HCT116 (cell line): Measurements from ENCODE around the gene STUM.

Source experiments
- ATF3 ChIP-seq: IDR thresholded peaks from 2 replicates; pipeline ENCODE4 v1.6.1; 2012
- CEBPB ChIP-seq: IDR thresholded peaks from 2 replicates; pipeline ENCODE4 v1.6.1; 2012; ENCODE audit warnings: low read depth
- CTCF ChIP-seq, 3 experiments: fragments of 200-600 bp in 1 of 3; sonication (generic) in 1 of 3; IDR thresholded peaks in 2 of 3; conservative IDR thresholded peaks in 1 of 3; 2 replicates each; pipeline ENCODE4 v1.5.1; 2012 to 2017; ENCODE audit warnings: low read depth in 2 of 3, low read length in 2 of 3, antibody characterized with exemption in 1 of 3, borderline replicate concordance in 1 of 3, control low read depth in 1 of 3, mild to moderate bottlenecking in 1 of 3, mixed read lengths in 1 of 3, mixed run types in 1 of 3, moderate library complexity in 1 of 3; ENCODE audit not compliant: insufficient read depth in 1 of 3
- EZH2 ChIP-seq: fragments of 200-600 bp; sonication (generic); IDR thresholded peaks from 2 replicates; pipeline ENCODE4 v1.6.1; 2017; ENCODE audit warnings: antibody characterized with exemption, mixed run types
- JUND ChIP-seq: IDR thresholded peaks from 2 replicates; pipeline ENCODE4 v1.6.1; 2012
- POLR2A ChIP-seq: IDR thresholded peaks from 2 replicates; pipeline ENCODE4 v1.7.0; 2011; ENCODE audit warnings: borderline replicate concordance; ENCODE audit not compliant: insufficient read depth, insufficient read length; ENCODE audit errors: extremely low read depth
- REST ChIP-seq: IDR thresholded peaks from 2 replicates; pipeline ENCODE4 v1.6.1; 2012; ENCODE audit warnings: low read depth
- SIN3A ChIP-seq: IDR thresholded peaks from 2 replicates; pipeline ENCODE4 v1.6.1; 2012; ENCODE audit warnings: low read depth
- SRF ChIP-seq: IDR thresholded peaks from 2 replicates; pipeline ENCODE4 v1.6.1; 2012; ENCODE audit warnings: low read depth
- ZFX ChIP-seq: fragments of 450-650 bp; IDR thresholded peaks from 2 replicates; pipeline ENCODE4 v1.6.1; 2017
- ZNF274 ChIP-seq: fragments of 200-500 bp; sonication (Bioruptor generic); IDR thresholded peaks from 2 replicates; pipeline ENCODE4 v1.6.1; 2014; ENCODE audit warnings: mild to moderate bottlenecking, low read depth, low read length, inconsistent platforms

DNA sequence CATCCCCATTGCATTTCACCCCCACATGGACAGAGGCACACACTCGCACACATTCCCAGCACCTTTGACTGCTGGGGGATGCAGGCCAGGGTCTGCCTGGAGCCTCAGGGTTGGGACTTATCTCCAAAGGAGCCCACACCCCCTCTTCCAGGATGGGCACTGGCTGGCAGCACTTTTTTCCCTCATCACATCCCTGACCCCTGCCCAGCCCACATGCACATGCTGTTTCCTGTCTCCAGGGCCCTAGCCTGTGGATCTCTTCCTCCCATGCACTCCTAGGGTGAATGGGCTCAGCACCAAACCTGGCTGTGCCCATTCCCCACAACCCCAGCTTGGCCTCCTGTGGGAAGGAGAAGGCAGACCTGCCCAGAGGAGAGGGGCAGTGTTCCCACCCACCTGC, 59.3 kb downstream of the STUM start:
- no peak for TF ChIP-seq EZH2
- TF ChIP-seq CTCF (IDR thresholded peaks at IDR 0.05 in 2 of 3, conservative IDR thresholded peaks at IDR 0.05 in 1 of 3; ENCODE audit: borderline replicate concordance in 1 of 3, insufficient read depth in 1 of 3, low read depth in 2 of 3, low read length in 2 of 3), result no peak
- no peak for TF ChIP-seq ZNF274
- no peak for TF ChIP-seq POLR2A
- no peak for TF ChIP-seq ATF3
- no peak for TF ChIP-seq REST
- TF ChIP-seq SRF, result no peak
- no peak for TF ChIP-seq JUND
- TF ChIP-seq CEBPB, result no peak
- TF ChIP-seq SIN3A, result no peak
- TF ChIP-seq ZFX, result no peak
